ENCODE data around the gene AP4E1.

GRCh38 chr15:50893976-50894375 lies 14.5 kb upstream of the AP4E1 start:
- TF ChIP-seq, protein P1, sequence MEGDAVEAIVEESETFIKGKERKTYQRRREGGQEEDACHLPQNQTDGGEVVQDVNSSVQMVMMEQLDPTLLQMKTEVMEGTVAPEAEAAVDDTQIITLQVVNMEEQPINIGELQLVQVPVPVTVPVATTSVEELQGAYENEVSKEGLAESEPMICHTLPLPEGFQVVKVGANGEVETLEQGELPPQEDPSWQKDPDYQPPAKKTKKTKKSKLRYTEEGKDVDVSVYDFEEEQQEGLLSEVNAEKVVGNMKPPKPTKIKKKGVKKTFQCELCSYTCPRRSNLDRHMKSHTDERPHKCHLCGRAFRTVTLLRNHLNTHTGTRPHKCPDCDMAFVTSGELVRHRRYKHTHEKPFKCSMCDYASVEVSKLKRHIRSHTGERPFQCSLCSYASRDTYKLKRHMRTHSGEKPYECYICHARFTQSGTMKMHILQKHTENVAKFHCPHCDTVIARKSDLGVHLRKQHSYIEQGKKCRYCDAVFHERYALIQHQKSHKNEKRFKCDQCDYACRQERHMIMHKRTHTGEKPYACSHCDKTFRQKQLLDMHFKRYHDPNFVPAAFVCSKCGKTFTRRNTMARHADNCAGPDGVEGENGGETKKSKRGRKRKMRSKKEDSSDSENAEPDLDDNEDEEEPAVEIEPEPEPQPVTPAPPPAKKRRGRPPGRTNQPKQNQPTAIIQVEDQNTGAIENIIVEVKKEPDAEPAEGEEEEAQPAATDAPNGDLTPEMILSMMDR (IDR thresholded peaks at IDR 0.05; ENCODE audit: insufficient read depth, low read length, poor library complexity, severe bottlenecking), result no peak
- no peak for TF ChIP-seq EZH2phosphoT487 (conservative IDR thresholded peaks at IDR 0.05; ENCODE audit: low read length)

Measured in SU-DHL-6 (cell line).